HG03354 (cell line): ENCODE results near the gene ELL.
A peak's percentile ranks its signal among the peaks of the same experiment; 100 is the strongest.

ENCODE experiments used
- ATAC-seq: cut with Tn5 transposase; IDR thresholded peaks from one replicate; pipeline ENCODE4 v1.9.1; 2021; ENCODE audit warnings: mild to moderate bottlenecking; ENCODE audit not compliant: unreplicated experiment, poor library complexity, severe bottlenecking

Gene ELL

GRCh38 chr19:18453269-18454024 lies 68.4 kb downstream of the ELL start:
- no peak for ATAC-seq

- no peak for ATAC-seq
Observed at GRCh38 chr19:18452386-18452785, 69.5 kb downstream of the ELL start.

GRCh38 chr19:18450931-18451836 lies 70.7 kb downstream of the ELL start:
- ATAC-seq: peak; percentile 62

- no peak for ATAC-seq
Observed at GRCh38 chr19:18450021-18450930, 71.6 kb downstream of the ELL start.

GRCh38 chr19:18449552-18449951 lies 72.3 kb downstream of the ELL start:
- no peak for ATAC-seq

GRCh38 chr19:18446811-18447359 lies 75.0 kb downstream of the ELL start:
- no peak for ATAC-seq

GRCh38 chr19:18446145-18446810 lies 75.6 kb downstream of the ELL start:
- ATAC-seq: no peak

- ATAC-seq: no peak
Observed at GRCh38 chr19:18445262-18445948, 76.5 kb downstream of the ELL start.

GRCh38 chr19:18444513-18444912 lies 77.4 kb downstream of the ELL start:
- no peak for ATAC-seq

- ATAC-seq: no peak
Observed at GRCh38 chr19:18443831-18444230, 78.0 kb downstream of the ELL start.

GRCh38 chr19:18443406-18443805 lies 78.5 kb downstream of the ELL start:
- ATAC-seq: no peak

GRCh38 chr19:18442941-18443340 lies 78.9 kb downstream of the ELL start:
- ATAC-seq: no peak

- ATAC-seq: no peak
Observed at GRCh38 chr19:18441804-18442788, 79.8 kb downstream of the ELL start.

GRCh38 chr19:18440936-18441803 lies 80.7 kb downstream of the ELL start:
- ATAC-seq: no peak

- no peak for ATAC-seq
Observed at GRCh38 chr19:18440415-18440877, 81.4 kb downstream of the ELL start.

- ATAC-seq: no peak
Observed at GRCh38 chr19:18439910-18440237, 82.0 kb downstream of the ELL start.
